HL-60 (cell line): ENCODE results near the gene NUP210.

ENCODE experiments used
- POLR2AphosphoS5 ChIP-seq: IDR thresholded peaks from 2 replicates; pipeline ENCODE4 v1.6.1; 2012; ENCODE audit warnings: low read depth
- SPI1 ChIP-seq: IDR thresholded peaks from 2 replicates; pipeline ENCODE4 v1.6.1; 2012; ENCODE audit warnings: low read depth, mild to moderate bottlenecking, borderline replicate concordance
- TF ChIP-seq, protein P1 (sequence below): IDR thresholded peaks from one replicate; pipeline ENCODE4 v1.5.1; 2011; ENCODE audit warnings: low read length, control low read depth, inconsistent platforms; ENCODE audit not compliant: insufficient read depth
- TF ChIP-seq, protein P2 (sequence below): IDR thresholded peaks from 2 replicates; pipeline ENCODE4 v1.6.1; 2012; ENCODE audit warnings: low read depth; ENCODE audit not compliant: insufficient replicate concordance

DNA sequence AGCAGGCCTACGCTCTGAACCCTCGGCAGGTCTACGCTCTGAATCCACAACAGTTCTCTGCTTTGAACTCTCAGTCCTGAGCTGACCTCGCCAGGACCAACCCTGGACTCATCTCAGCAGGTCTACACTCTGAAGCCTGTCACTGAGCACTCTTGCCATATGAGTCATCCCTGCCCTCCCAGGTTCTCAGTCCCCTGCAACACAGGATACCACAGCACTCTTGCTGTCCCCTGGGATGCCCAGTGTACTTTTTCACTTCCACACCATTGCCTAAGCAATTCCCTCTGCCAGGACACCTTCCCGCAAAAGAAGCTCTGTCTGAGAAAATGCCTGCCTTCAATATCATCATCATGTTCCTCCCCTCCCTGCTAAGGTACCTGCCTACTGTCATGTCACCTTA, 42.0 kb downstream of the NUP210 start:
- TF ChIP-seq, protein P1, sequence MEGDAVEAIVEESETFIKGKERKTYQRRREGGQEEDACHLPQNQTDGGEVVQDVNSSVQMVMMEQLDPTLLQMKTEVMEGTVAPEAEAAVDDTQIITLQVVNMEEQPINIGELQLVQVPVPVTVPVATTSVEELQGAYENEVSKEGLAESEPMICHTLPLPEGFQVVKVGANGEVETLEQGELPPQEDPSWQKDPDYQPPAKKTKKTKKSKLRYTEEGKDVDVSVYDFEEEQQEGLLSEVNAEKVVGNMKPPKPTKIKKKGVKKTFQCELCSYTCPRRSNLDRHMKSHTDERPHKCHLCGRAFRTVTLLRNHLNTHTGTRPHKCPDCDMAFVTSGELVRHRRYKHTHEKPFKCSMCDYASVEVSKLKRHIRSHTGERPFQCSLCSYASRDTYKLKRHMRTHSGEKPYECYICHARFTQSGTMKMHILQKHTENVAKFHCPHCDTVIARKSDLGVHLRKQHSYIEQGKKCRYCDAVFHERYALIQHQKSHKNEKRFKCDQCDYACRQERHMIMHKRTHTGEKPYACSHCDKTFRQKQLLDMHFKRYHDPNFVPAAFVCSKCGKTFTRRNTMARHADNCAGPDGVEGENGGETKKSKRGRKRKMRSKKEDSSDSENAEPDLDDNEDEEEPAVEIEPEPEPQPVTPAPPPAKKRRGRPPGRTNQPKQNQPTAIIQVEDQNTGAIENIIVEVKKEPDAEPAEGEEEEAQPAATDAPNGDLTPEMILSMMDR: no peak
- TF ChIP-seq SPI1 (no peak), POLR2AphosphoS5 (no peak)
- TF ChIP-seq, protein P2, sequence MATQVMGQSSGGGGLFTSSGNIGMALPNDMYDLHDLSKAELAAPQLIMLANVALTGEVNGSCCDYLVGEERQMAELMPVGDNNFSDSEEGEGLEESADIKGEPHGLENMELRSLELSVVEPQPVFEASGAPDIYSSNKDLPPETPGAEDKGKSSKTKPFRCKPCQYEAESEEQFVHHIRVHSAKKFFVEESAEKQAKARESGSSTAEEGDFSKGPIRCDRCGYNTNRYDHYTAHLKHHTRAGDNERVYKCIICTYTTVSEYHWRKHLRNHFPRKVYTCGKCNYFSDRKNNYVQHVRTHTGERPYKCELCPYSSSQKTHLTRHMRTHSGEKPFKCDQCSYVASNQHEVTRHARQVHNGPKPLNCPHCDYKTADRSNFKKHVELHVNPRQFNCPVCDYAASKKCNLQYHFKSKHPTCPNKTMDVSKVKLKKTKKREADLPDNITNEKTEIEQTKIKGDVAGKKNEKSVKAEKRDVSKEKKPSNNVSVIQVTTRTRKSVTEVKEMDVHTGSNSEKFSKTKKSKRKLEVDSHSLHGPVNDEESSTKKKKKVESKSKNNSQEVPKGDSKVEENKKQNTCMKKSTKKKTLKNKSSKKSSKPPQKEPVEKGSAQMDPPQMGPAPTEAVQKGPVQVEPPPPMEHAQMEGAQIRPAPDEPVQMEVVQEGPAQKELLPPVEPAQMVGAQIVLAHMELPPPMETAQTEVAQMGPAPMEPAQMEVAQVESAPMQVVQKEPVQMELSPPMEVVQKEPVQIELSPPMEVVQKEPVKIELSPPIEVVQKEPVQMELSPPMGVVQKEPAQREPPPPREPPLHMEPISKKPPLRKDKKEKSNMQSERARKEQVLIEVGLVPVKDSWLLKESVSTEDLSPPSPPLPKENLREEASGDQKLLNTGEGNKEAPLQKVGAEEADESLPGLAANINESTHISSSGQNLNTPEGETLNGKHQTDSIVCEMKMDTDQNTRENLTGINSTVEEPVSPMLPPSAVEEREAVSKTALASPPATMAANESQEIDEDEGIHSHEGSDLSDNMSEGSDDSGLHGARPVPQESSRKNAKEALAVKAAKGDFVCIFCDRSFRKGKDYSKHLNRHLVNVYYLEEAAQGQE: no peak
